ENCODE measurements around the gene TTC3. TPM values are rescaled to one million over a fixed set of nuclear protein-coding genes. Genes with fewer than 3 reads are reported as not detected.

The TTC3 gene
- total RNA-seq, 2 experiments from 2014 or later: 73.5 to 90.0 TPM

DNA sequence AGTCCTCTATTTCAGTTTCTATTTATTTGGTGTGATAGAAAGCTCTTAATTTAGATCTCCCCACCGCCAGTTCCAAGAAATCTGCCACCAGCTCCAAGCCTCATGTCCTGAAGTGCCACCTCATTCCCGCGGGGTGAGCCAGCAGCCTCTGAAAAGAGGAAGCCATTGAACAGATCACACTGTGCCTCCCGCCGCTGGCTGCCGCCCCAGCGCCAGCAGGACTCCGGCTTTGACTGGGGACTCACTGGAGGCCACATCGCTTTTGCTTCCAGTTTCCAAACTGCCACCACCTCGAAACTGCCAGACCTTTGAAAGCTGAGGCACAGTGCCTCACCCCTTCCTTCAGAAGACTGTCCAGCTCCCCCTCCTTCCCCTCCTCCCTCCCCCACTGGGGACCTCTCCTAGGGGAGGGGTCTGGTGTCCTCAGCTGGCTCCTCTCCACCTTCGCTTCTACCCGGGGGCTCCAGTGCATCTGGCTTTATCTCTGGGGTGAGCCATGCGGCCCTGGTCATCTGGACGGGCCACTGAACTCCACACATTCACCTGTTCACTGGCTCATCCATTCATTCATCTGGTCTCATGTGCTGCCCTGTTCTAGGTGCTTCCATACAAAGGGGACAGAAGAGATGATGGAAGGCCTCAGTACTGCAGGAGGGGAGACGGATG lies 135.1 kb downstream of the TTC3 start:
- Histone ChIP-seq H3K27ac (ENCODE audit: low read depth, low read length, poor library complexity, severe bottlenecking) (no peak overlapping the region), H3K4me1 (ENCODE audit: insufficient read depth, low read length, poor library complexity, severe bottlenecking) (peaks cover 4% of the 10 kb centered on the region), H3K79me2 (ENCODE audit: insufficient read depth, low read depth, low read length) (no peaks in the 10 kb centered on the region), H3K9me2 (ENCODE audit: insufficient read depth, low read length) (no peaks in the 10 kb centered on the region), H3K36me3 (ENCODE audit: insufficient read depth, low read length) (peaks cover 3% of the 10 kb centered on the region; the same call in 1 of the 2 replicates), H4K20me1 (ENCODE audit: insufficient read depth, low read length) (no peaks in the 10 kb centered on the region), H2AFZ (ENCODE audit: low read length) (no peak overlapping the region), H3K4me2 (ENCODE audit: low read length) (no peak overlapping the region), H3K9me3 (ENCODE audit: low read length) (peaks cover 9% of the 10 kb centered on the region; the same call in 1 of the 2 replicates), H3K4me3 (ENCODE audit: low read depth, low read length, poor library complexity, severe bottlenecking) (no peak overlapping the region)
- BruUV-seq (replicated peaks): no TSS peak
- POLR2A ChIA-PET: interaction anchor here (0.6 to 1.2 kb wide), 3 partner anchors 32 to 141 kb away, joined by 3 read pairs; no protein-coding TSS in a partner anchor
- TF ChIP-seq, protein P1, sequence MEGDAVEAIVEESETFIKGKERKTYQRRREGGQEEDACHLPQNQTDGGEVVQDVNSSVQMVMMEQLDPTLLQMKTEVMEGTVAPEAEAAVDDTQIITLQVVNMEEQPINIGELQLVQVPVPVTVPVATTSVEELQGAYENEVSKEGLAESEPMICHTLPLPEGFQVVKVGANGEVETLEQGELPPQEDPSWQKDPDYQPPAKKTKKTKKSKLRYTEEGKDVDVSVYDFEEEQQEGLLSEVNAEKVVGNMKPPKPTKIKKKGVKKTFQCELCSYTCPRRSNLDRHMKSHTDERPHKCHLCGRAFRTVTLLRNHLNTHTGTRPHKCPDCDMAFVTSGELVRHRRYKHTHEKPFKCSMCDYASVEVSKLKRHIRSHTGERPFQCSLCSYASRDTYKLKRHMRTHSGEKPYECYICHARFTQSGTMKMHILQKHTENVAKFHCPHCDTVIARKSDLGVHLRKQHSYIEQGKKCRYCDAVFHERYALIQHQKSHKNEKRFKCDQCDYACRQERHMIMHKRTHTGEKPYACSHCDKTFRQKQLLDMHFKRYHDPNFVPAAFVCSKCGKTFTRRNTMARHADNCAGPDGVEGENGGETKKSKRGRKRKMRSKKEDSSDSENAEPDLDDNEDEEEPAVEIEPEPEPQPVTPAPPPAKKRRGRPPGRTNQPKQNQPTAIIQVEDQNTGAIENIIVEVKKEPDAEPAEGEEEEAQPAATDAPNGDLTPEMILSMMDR (conservative IDR thresholded peaks at IDR 0.05; ENCODE audit: low read length): no peak
- TF ChIP-seq EZH2phosphoT487 (IDR thresholded peaks at IDR 0.05; ENCODE audit: borderline replicate concordance, low read depth, low read length): no peak
- CTCF ChIA-PET (ENCODE audit: unreplicated experiment): interaction anchor here (0.7 kb wide), 1 partner anchor 11 kb away, joined by 3 read pairs; no protein-coding TSS in a partner anchor
- intact Hi-C loops (cut with micrococcal nuclease; ENCODE audit: unreplicated experiment): no loop called here
- no peak for DNase-seq (ENCODE audit: low spot score)

DNA sequence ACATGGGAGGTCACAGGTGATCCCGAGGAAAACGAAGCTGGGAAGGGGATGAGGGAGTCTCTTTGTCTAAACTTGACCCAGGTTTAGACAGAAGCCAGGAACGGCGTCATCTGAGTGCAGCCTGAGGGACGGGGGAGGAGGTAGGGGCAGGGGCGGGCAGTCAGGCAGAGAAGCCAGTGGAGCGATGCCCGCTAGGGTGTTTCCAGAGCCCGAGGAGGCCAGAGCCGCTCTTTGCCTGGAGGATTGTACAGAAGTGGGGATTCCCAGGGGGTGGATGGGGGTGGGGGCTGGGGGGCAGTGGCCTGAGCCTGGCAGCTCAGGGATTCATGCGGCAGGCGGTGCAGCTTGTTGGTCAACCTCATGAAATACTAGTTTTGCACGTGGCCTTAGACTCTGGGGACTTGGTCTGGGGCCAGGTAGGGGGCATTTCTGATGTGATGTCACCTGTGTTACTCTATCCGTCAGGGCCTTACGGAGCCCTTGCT lies 135.7 kb downstream of the TTC3 start:
- BruUV-seq (replicated peaks): no TSS peak
- Histone ChIP-seq H3K9me2 (ENCODE audit: insufficient read depth, low read length) (no peaks in the 10 kb centered on the region), H4K20me1 (ENCODE audit: insufficient read depth, low read length) (no peaks in the 10 kb centered on the region), H2AFZ (ENCODE audit: low read length) (no peak overlapping the region), H3K4me2 (ENCODE audit: low read length) (no peak overlapping the region), H3K27ac (ENCODE audit: low read depth, low read length, poor library complexity, severe bottlenecking) (no peak overlapping the region), H3K36me3 (ENCODE audit: insufficient read depth, low read length) (no peaks in the 10 kb centered on the region), H3K4me1 (ENCODE audit: insufficient read depth, low read length, poor library complexity, severe bottlenecking) (peaks cover 4% of the 10 kb centered on the region), H3K4me3 (ENCODE audit: low read depth, low read length, poor library complexity, severe bottlenecking) (no peak overlapping the region), H3K9me3 (ENCODE audit: low read length) (peaks cover 9% of the 10 kb centered on the region; the same call in 1 of the 2 replicates), H3K79me2 (ENCODE audit: insufficient read depth, low read depth, low read length) (no peaks in the 10 kb centered on the region)
- ChIA-PET POLR2A (no interaction called here), CTCF (ENCODE audit: unreplicated experiment) (interaction anchor here (0.5 to 0.7 kb wide), 2 partner anchors 10 to 26 kb away, joined by 3 read pairs; no protein-coding TSS in a partner anchor)
- TF ChIP-seq, protein P1 (conservative IDR thresholded peaks at IDR 0.05; ENCODE audit: low read length): no peak
- TF ChIP-seq EZH2phosphoT487 (IDR thresholded peaks at IDR 0.05; ENCODE audit: borderline replicate concordance, low read depth, low read length): no peak
- DNase-seq (ENCODE audit: low spot score): no peak
- intact Hi-C loops (cut with micrococcal nuclease; ENCODE audit: unreplicated experiment): no loop called here

DNA sequence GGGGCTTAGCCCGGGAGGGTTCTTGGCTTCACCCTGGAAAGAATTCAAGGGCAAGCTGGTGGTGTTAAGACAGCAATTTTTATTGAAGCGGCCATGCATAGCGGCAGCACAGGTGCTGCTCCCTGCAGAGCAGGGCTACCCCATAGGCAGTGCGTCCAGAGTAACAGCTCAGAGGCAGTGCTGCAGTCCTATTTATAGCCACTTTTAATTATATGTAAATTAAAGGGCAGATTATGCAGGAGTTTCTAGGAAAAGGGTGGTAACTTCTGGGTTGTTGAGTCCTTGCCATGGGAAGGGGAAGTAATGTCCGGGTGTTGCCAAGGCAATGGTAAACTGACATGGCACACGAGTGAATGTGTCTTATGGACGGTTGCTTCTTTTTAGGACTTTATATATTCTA lies 137.1 kb downstream of the TTC3 start:
- Histone ChIP-seq H3K4me3 (ENCODE audit: low read depth, low read length, poor library complexity, severe bottlenecking) (no peak overlapping the region), H3K79me2 (ENCODE audit: insufficient read depth, low read depth, low read length) (no peaks in the 10 kb centered on the region), H3K9me2 (ENCODE audit: insufficient read depth, low read length) (no peaks in the 10 kb centered on the region), H2AFZ (ENCODE audit: low read length) (no peak overlapping the region), H3K9me3 (ENCODE audit: low read length) (peaks cover 9% of the 10 kb centered on the region; the same call in 1 of the 2 replicates), H3K4me2 (ENCODE audit: low read length) (no peak overlapping the region), H4K20me1 (ENCODE audit: insufficient read depth, low read length) (no peaks in the 10 kb centered on the region), H3K27ac (ENCODE audit: low read depth, low read length, poor library complexity, severe bottlenecking) (no peak overlapping the region), H3K4me1 (ENCODE audit: insufficient read depth, low read length, poor library complexity, severe bottlenecking) (peaks cover 4% of the 10 kb centered on the region), H3K36me3 (ENCODE audit: insufficient read depth, low read length) (no peaks in the 10 kb centered on the region)
- peak; percentile 32 for DNase-seq (ENCODE audit: low spot score)
- intact Hi-C loops (cut with micrococcal nuclease; ENCODE audit: unreplicated experiment): no loop called here
- ChIA-PET POLR2A (no interaction called here), CTCF (ENCODE audit: unreplicated experiment) (no interaction called here)
- no TSS peak for BruUV-seq (replicated peaks)
- TF ChIP-seq, protein P1 (conservative IDR thresholded peaks at IDR 0.05; ENCODE audit: low read length): no peak
- TF ChIP-seq EZH2phosphoT487 (IDR thresholded peaks at IDR 0.05; ENCODE audit: borderline replicate concordance, low read depth, low read length): no peak
